GM19397 (cell line): ENCODE data around the gene SLC45A2.
"Not testable (repeated sequence)": the region's sequence is repeated elsewhere in the genome, so short reads cannot be mapped to it uniquely, and the experiment has no call there.

Source experiments
- ATAC-seq: cut with Tn5 transposase; IDR thresholded peaks from one replicate; pipeline ENCODE4 v1.9.1; 2021; ENCODE audit warnings: mild to moderate bottlenecking, moderate library complexity; ENCODE audit not compliant: unreplicated experiment

SLC45A2 gene

DNA sequence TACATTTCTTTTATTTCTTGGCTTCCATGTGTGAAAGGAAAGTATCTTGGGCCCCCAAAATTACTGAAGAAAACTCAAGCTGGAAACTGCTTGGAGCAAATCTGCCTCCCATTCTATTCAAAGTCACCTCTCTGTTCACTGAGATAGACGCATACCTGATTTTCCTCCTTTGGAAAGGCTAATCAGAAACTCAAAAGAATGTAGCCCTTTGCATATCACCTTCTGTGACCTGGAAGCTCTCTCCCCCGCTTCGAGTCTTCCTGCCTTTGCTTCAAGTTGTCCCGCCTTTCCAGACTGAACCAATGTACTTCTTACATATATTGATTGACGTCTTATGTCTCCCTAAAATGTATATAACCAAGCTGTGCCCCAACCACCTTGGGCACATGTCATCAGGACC is 53.4 kb downstream of the SLC45A2 start:
- ATAC-seq, result no peak

- no peak for ATAC-seq
Observed at GRCh38 chr5:33929925-33930690, 54.4 kb downstream of the SLC45A2 start.

- no peak for ATAC-seq
Observed at GRCh38 chr5:33928283-33928682, 56.2 kb downstream of the SLC45A2 start.

DNA sequence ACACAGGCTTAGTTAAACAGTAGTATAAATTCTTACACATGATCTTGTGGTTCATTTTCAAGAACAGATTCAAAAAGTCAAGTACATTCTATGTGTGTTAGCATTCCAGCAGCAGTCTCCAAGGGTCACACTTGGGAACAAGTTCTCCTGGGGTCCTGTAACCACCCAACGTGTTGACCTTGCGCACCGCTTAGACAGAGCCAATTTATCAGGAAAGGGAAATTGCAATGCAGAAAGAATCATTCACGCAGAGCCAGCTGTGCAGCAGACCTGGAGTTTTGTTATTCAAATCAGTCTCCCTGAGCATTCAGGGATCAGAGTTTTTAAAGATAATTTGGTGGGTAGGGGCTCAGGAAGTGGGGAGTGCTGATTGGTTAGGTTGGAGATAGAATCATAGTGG is 56.8 kb downstream of the SLC45A2 start:
- ATAC-seq, result no peak

GRCh38 chr5:33925278-33925677 is 59.2 kb downstream of the SLC45A2 start:
- no peak for ATAC-seq

GRCh38 chr5:33921002-33921401 is 63.5 kb downstream of the SLC45A2 start:
- ATAC-seq, result no peak

DNA sequence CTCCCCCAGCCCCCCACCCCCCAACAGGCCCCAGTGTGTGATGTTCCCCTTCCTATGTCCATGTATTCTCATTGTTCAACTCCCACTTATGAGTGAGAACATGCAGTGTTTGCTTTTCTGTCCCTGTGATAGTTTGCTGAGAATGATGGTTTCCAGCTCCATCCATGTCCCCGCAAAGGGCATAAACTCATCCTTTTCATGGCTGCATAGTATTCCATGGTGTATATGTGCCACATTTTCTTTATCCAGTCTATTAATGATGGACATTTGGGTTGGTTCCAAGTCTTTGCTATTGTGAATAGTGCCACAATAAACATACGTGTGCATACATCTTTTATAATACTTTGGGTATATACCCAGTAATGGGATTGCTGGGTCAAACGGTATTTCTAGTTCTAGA is 69.6 kb downstream of the SLC45A2 start:
- not testable (repeated sequence) for ATAC-seq

DNA sequence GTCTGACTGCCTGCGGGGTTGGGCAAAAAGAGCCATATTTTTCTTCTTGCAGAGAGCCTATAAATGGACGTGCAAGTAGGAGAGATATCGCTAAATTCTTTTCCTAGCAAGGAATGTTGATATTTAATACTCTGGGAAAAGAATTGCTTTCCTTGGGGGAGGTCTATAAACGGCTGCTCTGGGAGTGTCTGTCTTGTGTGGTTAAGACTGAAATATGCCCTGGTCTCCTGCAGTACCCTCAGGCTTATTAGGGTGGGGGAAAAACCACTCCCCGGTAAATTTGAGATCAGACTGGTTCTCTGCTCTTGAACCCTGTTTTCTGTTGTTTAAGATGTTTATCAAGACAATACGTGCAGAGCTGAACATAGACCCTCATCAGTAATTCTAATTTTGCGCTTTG is 78.2 kb downstream of the SLC45A2 start:
- not testable (repeated sequence) for ATAC-seq

DNA sequence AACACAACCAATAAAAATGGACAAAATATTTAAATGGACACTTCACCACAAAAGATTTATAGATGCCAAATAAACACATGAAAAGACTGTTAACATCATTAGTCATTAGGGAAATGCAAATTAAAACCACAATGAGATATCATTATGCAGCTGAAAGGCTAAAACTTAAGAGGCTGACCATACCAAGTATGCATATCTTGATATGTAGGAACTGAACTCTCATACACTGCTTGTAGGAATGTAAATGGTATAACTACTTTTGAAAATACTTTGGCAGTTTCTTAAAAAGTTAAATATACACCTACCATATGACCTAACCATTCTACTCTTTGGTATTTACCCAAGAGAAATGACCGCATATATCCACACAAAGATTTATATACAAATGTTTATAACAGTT is 79.1 kb downstream of the SLC45A2 start:
- no peak for ATAC-seq

DNA sequence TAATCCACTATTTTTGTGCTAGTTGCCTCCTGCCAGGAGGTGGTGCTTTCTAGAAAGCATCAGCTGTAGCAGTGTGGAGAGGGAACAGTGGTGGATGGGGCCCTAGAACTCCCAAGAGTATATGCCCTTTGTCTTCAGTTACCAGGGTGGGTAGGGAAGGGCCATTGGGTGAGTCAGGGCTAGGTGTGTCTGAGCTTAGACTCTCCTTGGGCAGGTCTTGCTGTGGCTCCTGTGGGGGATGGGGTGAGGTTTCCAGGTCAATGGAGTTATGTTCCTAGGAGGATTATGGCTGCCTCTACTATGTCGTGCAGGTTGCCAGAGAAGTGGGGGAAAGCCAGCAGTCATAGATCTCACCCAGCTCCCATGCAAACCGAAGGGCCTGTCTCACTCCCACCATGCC is 81.4 kb downstream of the SLC45A2 start:
- ATAC-seq, result no peak

DNA sequence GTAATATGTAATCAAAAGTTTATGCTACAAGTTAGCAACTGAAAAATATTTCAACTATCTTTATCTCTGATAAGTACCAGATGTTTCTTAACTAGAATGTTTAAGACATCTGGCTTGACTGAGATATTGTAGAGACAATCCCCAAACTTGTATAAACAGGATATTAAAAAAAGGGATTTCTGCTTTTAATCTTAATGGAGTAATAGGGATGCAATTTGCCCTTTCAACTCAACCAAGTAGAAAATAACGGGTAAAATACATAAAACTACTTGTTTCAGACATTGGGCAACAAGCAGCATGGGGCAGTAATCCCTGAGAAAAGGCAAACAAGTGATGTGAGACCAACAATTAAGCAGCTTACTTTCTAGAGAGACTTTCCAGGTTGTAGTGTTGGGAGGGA is 83.3 kb downstream of the SLC45A2 start:
- no peak for ATAC-seq
